Liver (tissue), 9 donors: ENCODE data around the gene PPDPF. TPM values are rescaled to one million over a fixed set of nuclear protein-coding genes. Genes with fewer than 3 reads are reported as not detected.
"Not testable (repeated sequence)": the region's sequence is repeated elsewhere in the genome, so short reads cannot be mapped to it uniquely, and the experiment has no call there.

ENCODE experiments used
- DNase-seq: peaks from one replicate; pipeline ENCODE4 v3.0.0-alpha.2; 2017; ENCODE audit warnings: low spot score
- H3K27ac ChIP-seq, 2 donors: one replicate each; pipeline ENCODE4 v1.7.0; 2013; ENCODE audit warnings: inconsistent platforms in 2 of 2, low read length in 2 of 2, control low read depth in 1 of 2, low read depth in 1 of 2, mild to moderate bottlenecking in 1 of 2
- H3K27me3 ChIP-seq, 4 donors: one replicate each; pipeline versions ENCODE4 v1.6.1 to v1.7.0; 2013; ENCODE audit warnings: low read length in 3 of 4, inconsistent platforms in 1 of 4, mild to moderate bottlenecking in 1 of 4, moderate library complexity in 1 of 4; ENCODE audit not compliant: control insufficient read depth in 4 of 4, insufficient read depth in 4 of 4
- H3K36me3 ChIP-seq, 4 donors: one replicate each; pipeline versions ENCODE4 v1.6.1 to v1.7.0; 2013; ENCODE audit warnings: low read length in 3 of 4, mild to moderate bottlenecking in 3 of 4, low read depth in 1 of 4, moderate library complexity in 1 of 4; ENCODE audit not compliant: control insufficient read depth in 4 of 4, insufficient read depth in 3 of 4
- H3K4me1 ChIP-seq, 4 donors: one replicate each; pipeline versions ENCODE4 v1.6.1 to v1.7.0; 2013; ENCODE audit warnings: low read length in 3 of 4, mild to moderate bottlenecking in 3 of 4, moderate library complexity in 1 of 4; ENCODE audit not compliant: control insufficient read depth in 4 of 4, insufficient read depth in 4 of 4
- H3K4me3 ChIP-seq, 3 donors: one replicate each; pipeline versions ENCODE4 v1.6.1 to v1.7.0; 2013; ENCODE audit warnings: low read length in 3 of 3, control low read depth in 1 of 3, low read depth in 1 of 3, mild to moderate bottlenecking in 1 of 3
- H3K9ac ChIP-seq, 2 donors: one replicate each; pipeline ENCODE4 v1.7.0; 2013; ENCODE audit warnings: low read length in 2 of 2, mild to moderate bottlenecking in 2 of 2, moderate library complexity in 2 of 2, control low read depth in 1 of 2, low read depth in 1 of 2
- H3K9me3 ChIP-seq, 4 donors: one replicate each; pipeline versions ENCODE4 v1.6.1 to v1.7.0; 2013; ENCODE audit warnings: low read length in 3 of 4; ENCODE audit not compliant: control insufficient read depth in 4 of 4
- ATF3 ChIP-seq: IDR thresholded peaks from 2 replicates; pipeline ENCODE4 v1.6.1; 2016; ENCODE audit warnings: antibody characterized with exemption
- GABPA ChIP-seq, 2 donors: IDR thresholded peaks in 1 of 2; conservative IDR thresholded peaks in 1 of 2; 2 replicates each; pipeline ENCODE4 v1.6.1; 2016; ENCODE audit warnings: antibody characterized with exemption in 2 of 2, mild to moderate bottlenecking in 1 of 2, moderate library complexity in 1 of 2
- HNF4A ChIP-seq, 2 donors: conservative IDR thresholded peaks; 2 replicates each; pipeline ENCODE4 v1.6.1; 2016; ENCODE audit warnings: antibody characterized with exemption in 2 of 2, mild to moderate bottlenecking in 2 of 2
- JUND ChIP-seq, 2 donors: IDR thresholded peaks; 2 replicates each; pipeline ENCODE4 v1.6.1; 2016; ENCODE audit warnings: antibody characterized with exemption in 2 of 2
- NR2F2 ChIP-seq: IDR thresholded peaks from 2 replicates; pipeline ENCODE4 v1.6.1; 2016; ENCODE audit warnings: antibody characterized with exemption
- RAD21 ChIP-seq, 2 donors: IDR thresholded peaks; 2 replicates each; pipeline ENCODE4 v1.6.1; 2016; ENCODE audit warnings: antibody characterized with exemption in 2 of 2, mild to moderate bottlenecking in 2 of 2
- RXRA ChIP-seq, 2 donors: IDR thresholded peaks; 2 replicates each; pipeline ENCODE4 v1.6.1; 2017 to 2018; ENCODE audit warnings: antibody characterized with exemption in 2 of 2, mild to moderate bottlenecking in 1 of 2
- TAF1 ChIP-seq: conservative IDR thresholded peaks from 2 replicates; pipeline ENCODE4 v1.6.1; 2016; ENCODE audit warnings: antibody characterized with exemption, mild to moderate bottlenecking
- ZBTB33 ChIP-seq: IDR thresholded peaks from 2 replicates; pipeline ENCODE4 v1.6.1; 2016; ENCODE audit warnings: antibody characterized with exemption
- WGBS: extraction: QIAGEN DNeasy Blood & Tissue Kit; methylation state at CpG from one replicate; pipeline ENCODE4 v1.1.7; 2013; 5-methylcytosine and 5-hydroxymethylcytosine counted together
- polyA plus RNA-seq, 2 donors: library from polyadenylated mRNA; stranded (reverse) in 1 of 2; unstranded in 1 of 2; fragments of 200-250 nt in 1 of 2; fragments of >200 nt in 1 of 2; fragmentation: Nextera tagmentation in 1 of 2; extraction: Ambion mirVana in 1 of 2; gene quantifications; one replicate each; pipeline versions ENCODE4 v1.2.1 to v1.2.3, GENCODE V29; 2013 to 2015
- total RNA-seq, 2 donors: library from RNA; depleted of rRNA; stranded (reverse); fragments of >200 nt; gene quantifications; one replicate each; pipeline ENCODE4 v1.2.3, GENCODE V29; 2014
- donor health status: healthy.
- donor health status: healthy.
- donor health status: healthy.
- donor health status: healthy.
- donor health status: healthy.

Gene PPDPF
- total and polyA plus RNA-seq, 4 donors = 8.3 to 196 (median 25.3) TPM

GRCh38 chr20:63558804-63559484 is 38.4 kb downstream of the PPDPF start:
- H3K4me3 ChIP-seq = no peak overlapping the region
- H3K27me3 ChIP-seq = no peaks in the 10 kb centered on the region
- WGBS = 90% methylated on average over 14 of the region's 14 CpGs
- no peaks in the 10 kb centered on the region for H3K9me3 ChIP-seq
- H3K4me1 ChIP-seq = no peaks in the 10 kb centered on the region
- DNase-seq = no peak
- TF ChIP-seq RAD21 (IDR thresholded peaks at IDR 0.05) (no peak), HNF4A (conservative IDR thresholded peaks at IDR 0.05) (peak in 1 of 2 donors; percentile 57)
- H3K27ac ChIP-seq = no peak overlapping the region
- H3K9ac ChIP-seq = no peak overlapping the region
- H3K36me3 ChIP-seq = peaks cover 0 to 40% (median 27%) of the 10 kb centered on the region in 4 donors

- H3K4me3 ChIP-seq, H3K27me3 ChIP-seq, H3K4me1 ChIP-seq, H3K9ac ChIP-seq, H3K27ac ChIP-seq, H3K9me3 ChIP-seq, DNase-seq: not testable (repeated sequence)
- 97% methylated on average over 31 of the region's 31 CpGs for WGBS
- peaks cover 0 to 47% (median 30%) of the 10 kb centered on the region in 4 donors for H3K36me3 ChIP-seq
These were observed 39.1 kb downstream of the PPDPF start for GRCh38 chr20:63559485-63560332.

GRCh38 chr20:63560333-63560805 is 39.8 kb downstream of the PPDPF start:
- Histone ChIP-seq H3K27me3 (no peaks in the 10 kb centered on the region), H3K9me3 (no peaks in the 10 kb centered on the region), H3K4me3 (no peak overlapping the region), H3K36me3 (peaks cover 0 to 48% (median 34%) of the 10 kb centered on the region in 4 donors), H3K9ac (no peak overlapping the region), H3K4me1 (no peaks in the 10 kb centered on the region), H3K27ac (no peak overlapping the region)
- no peak for TF ChIP-seq GABPA (IDR thresholded peaks at IDR 0.05 in 1 of 2, conservative IDR thresholded peaks at IDR 0.05 in 1 of 2)
- no peak for TF ChIP-seq TAF1
- no peak for TF ChIP-seq ATF3
- TF ChIP-seq JUND (IDR thresholded peaks at IDR 0.05) = no peak
- TF ChIP-seq RAD21 (IDR thresholded peaks at IDR 0.05) = no peak
- no peak for TF ChIP-seq ZBTB33
- no peak for TF ChIP-seq NR2F2
- no peak for TF ChIP-seq RXRA (IDR thresholded peaks at IDR 0.05)
- WGBS = 97% methylated on average over 16 of the region's 16 CpGs
- DNase-seq = no peak
